ENCODE results near the gene MAP3K5.
"Not testable (repeated sequence)": the region's sequence is repeated elsewhere in the genome, so short reads cannot be mapped to it uniquely, and the experiment has no call there.

The MAP3K5 gene

DNA sequence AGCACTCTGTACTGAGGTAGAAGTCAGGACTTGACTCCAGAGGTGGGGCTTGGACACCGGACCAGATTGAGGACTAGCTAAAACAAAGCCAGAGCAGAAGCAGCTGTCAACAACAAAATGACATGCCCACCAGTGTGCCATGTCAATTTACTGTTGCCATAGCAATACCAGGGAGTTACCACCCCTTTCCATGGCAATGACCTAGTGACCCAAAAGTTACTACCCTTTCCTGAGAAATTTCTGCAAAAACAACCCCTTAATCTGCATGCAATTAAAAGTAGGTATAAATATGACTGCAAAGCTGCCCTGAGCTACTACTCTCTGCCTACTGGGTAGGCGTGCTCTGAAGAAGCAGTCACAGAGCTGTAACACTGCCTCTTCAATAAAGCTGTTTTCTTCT is 21.0 kb downstream of the MAP3K5 start:
- H3K27ac Mint-ChIP-seq = no peak overlapping the region
- H3K27me3 Mint-ChIP-seq = no peaks in the 10 kb centered on the region
- no peak overlapping the region for H3K4me3 Mint-ChIP-seq
- H3K9me3 Mint-ChIP-seq = peaks cover 5% of the 10 kb centered on the region
- peaks cover 48% of the 10 kb centered on the region for H3K4me1 Mint-ChIP-seq
- DNase-seq (ENCODE audit: low spot score in 2 of 2) (no peak), ATAC-seq (ENCODE audit: low read depth) (no peak)
- peaks cover 10% of the 10 kb centered on the region for H3K36me3 Mint-ChIP-seq

GRCh38 chr6:136769759-136770158 is 22.5 kb downstream of the MAP3K5 start:
- Mint-ChIP-seq H3K27ac (peak overlapping the region; percentile 88), H3K36me3 (peaks cover 10% of the 10 kb centered on the region), H3K4me1 (peaks cover 52% of the 10 kb centered on the region), H3K9me3 (peaks cover 5% of the 10 kb centered on the region), H3K27me3 (no peaks in the 10 kb centered on the region), H3K4me3 (no peak overlapping the region)
- DNase-seq (ENCODE audit: low spot score in 2 of 2) (no peak), ATAC-seq (ENCODE audit: low read depth) (no peak)

GRCh38 chr6:136769124-136769523 is 23.2 kb downstream of the MAP3K5 start:
- H3K27ac Mint-ChIP-seq = peak overlapping the region; percentile 88
- no peak for ATAC-seq (ENCODE audit: low read depth)
- peaks cover 53% of the 10 kb centered on the region for H3K4me1 Mint-ChIP-seq
- H3K27me3 Mint-ChIP-seq = no peaks in the 10 kb centered on the region
- peaks cover 5% of the 10 kb centered on the region for H3K9me3 Mint-ChIP-seq
- no peak overlapping the region for H3K4me3 Mint-ChIP-seq
- H3K36me3 Mint-ChIP-seq = peaks cover 10% of the 10 kb centered on the region
- no peak for DNase-seq (ENCODE audit: low spot score in 2 of 2)

DNA sequence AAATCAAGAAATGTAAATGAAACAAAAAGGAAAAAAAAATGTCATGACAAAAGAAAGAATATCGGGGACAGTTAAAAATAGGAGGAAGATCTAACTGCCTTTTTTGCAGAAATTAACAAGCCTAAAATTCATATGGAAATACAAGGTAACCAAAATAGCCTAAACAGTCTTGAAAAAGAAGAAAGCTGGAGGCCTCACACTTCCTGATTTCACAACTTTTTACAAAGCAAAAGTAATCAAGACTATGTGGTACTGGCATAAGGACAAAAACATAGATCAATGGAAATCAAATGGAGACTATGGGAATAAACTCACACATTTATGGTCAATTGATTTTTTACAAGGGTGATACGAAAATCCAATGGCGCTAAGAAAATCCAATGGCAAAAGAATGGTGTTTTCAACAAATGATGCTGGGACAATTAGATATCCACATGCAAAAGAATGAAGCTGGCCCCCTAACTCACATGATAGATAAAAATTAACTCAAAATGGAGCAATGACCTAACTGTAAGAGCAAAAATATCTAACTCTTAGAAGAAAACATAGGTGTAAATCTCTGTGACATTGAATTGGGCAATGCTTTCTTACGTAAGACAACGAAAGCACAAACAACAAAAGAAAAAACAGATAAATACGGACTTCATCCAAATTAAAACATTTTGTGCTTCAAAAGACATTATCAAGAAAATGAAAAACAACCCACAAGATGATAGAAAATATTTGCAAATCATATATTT is 24.5 kb downstream of the MAP3K5 start:
- Mint-ChIP-seq H3K27me3 (no peaks in the 10 kb centered on the region), H3K9me3 (peaks cover 3% of the 10 kb centered on the region), H3K4me1 (peaks cover 56% of the 10 kb centered on the region), H3K4me3 (peak overlapping the region; percentile 68), H3K36me3 (peaks cover 7% of the 10 kb centered on the region), H3K27ac (peak overlapping the region; percentile 71)
- ATAC-seq (ENCODE audit: low read depth) = no peak
- no peak for DNase-seq (ENCODE audit: low spot score in 2 of 2)

GRCh38 chr6:136767103-136767502 is 25.2 kb downstream of the MAP3K5 start:
- ATAC-seq (ENCODE audit: low read depth) (no peak), DNase-seq (ENCODE audit: low spot score in 2 of 2) (no peak)
- Mint-ChIP-seq H3K4me1 (peaks cover 58% of the 10 kb centered on the region), H3K4me3 (peak overlapping the region; percentile 68), H3K36me3 (peaks cover 7% of the 10 kb centered on the region), H3K9me3 (peaks cover 3% of the 10 kb centered on the region), H3K27ac (peak overlapping the region; percentile 71), H3K27me3 (no peaks in the 10 kb centered on the region)

DNA sequence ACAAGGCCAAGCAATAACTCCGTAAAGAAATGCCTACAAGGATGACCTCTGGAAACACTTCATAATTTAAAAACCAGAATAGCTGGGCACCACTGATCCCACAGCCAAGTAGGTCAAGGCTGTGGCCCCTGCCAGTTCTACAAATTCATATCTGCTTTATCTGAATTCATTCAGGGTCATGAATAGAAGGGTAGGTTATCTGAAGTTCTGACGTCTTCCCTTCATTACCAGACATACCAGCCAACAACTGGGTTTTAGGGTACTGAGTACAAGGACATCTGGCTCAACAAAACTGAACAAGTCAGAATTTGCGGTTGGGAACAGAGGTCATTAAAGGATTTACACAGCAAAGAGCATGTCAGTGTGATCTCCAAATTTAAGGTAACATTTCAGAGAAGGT is 26.0 kb downstream of the MAP3K5 start:
- Mint-ChIP-seq H3K4me3 (no peak overlapping the region), H3K4me1 (peaks cover 66% of the 10 kb centered on the region), H3K27me3 (no peaks in the 10 kb centered on the region), H3K27ac (peak overlapping the region; percentile 67), H3K36me3 (peaks cover 7% of the 10 kb centered on the region), H3K9me3 (peaks cover 3% of the 10 kb centered on the region)
- DNase-seq (ENCODE audit: low spot score in 2 of 2) (no peak), ATAC-seq (ENCODE audit: low read depth) (no peak)

- ATAC-seq (ENCODE audit: low read depth) (peak; percentile 83), DNase-seq (ENCODE audit: low spot score in 2 of 2) (peak in 1 of 2 donors; percentile 32)
- Mint-ChIP-seq H3K36me3 (peaks cover 7% of the 10 kb centered on the region), H3K27me3 (no peaks in the 10 kb centered on the region), H3K9me3 (peaks cover 3% of the 10 kb centered on the region), H3K4me3 (peak overlapping the region; percentile 66), H3K27ac (peak overlapping the region; percentile 67), H3K4me1 (peaks cover 70% of the 10 kb centered on the region)
Measured at GRCh38 chr6:136764517-136764993, 27.7 kb downstream of the MAP3K5 start.

GRCh38 chr6:136763716-136764516 is 28.4 kb downstream of the MAP3K5 start:
- Mint-ChIP-seq H3K27me3 (no peaks in the 10 kb centered on the region), H3K4me1 (peaks cover 64% of the 10 kb centered on the region), H3K9me3 (no peaks in the 10 kb centered on the region), H3K4me3 (peak overlapping the region; percentile 19), H3K36me3 (peaks cover 2% of the 10 kb centered on the region), H3K27ac (peak overlapping the region; percentile 67)
- DNase-seq (ENCODE audit: low spot score in 2 of 2) (no peak), ATAC-seq (ENCODE audit: low read depth) (peak; percentile 55)

- no peak for ATAC-seq (ENCODE audit: low read depth)
Measured at GRCh38 chr6:136763255-136763654, 29.0 kb downstream of the MAP3K5 start.

GRCh38 chr6:136762022-136762975 is 30.0 kb downstream of the MAP3K5 start:
- DNase-seq (ENCODE audit: low spot score in 2 of 2) (no peak), ATAC-seq (ENCODE audit: low read depth) (no peak)
- Mint-ChIP-seq H3K9me3 (no peaks in the 10 kb centered on the region), H3K27me3 (no peaks in the 10 kb centered on the region), H3K4me3 (peak overlapping the region; percentile 47), H3K27ac (peak overlapping the region; percentile 67), H3K36me3 (no peaks in the 10 kb centered on the region), H3K4me1 (peaks cover 53% of the 10 kb centered on the region)

More at GRCh38 chr6:136763255-136763654, 29.0 kb downstream of the MAP3K5 start:
- Mint-ChIP-seq H3K4me3 (peak overlapping the region; percentile 19), H3K4me1 (peaks cover 62% of the 10 kb centered on the region), H3K27ac (peak overlapping the region; percentile 67), H3K27me3 (no peaks in the 10 kb centered on the region), H3K9me3 (no peaks in the 10 kb centered on the region), H3K36me3 (peaks cover 1% of the 10 kb centered on the region)
- no peak for DNase-seq (ENCODE audit: low spot score in 2 of 2)

DNA sequence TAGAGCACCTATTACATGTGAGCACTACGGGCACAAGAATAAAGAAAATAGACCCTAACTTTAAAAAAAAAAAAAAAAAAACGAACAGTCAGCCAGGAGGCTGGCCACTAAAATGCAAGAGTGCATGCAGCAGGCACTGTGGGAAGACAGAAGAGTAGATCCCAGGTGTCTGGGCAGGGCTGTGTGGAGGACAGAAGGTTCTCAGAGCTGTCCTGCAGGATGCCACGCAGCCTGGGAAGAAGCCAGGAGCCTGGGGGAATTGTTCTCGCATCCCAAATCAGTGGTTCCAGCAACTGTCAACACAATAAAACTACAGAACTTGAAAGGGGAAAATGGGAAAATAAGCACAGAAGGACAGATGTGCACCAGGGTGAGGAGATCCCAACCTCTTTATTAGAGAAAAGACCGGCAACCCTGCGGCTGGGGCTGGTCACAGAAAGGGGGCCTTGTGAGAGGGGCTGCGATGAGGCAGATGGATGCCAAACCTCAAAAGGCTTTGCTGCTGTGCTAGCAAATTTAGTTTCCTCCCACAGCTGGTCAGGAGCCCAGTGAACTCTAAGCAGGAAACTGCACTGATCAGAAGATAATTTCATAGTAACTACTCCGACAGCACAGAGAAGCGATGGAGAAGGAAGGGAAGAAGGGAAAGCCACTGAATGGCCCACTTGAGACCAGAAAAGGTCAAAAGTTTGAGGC is 30.9 kb downstream of the MAP3K5 start:
- DNase-seq (ENCODE audit: low spot score in 2 of 2) (no peak), ATAC-seq (ENCODE audit: low read depth) (no peak)
- Mint-ChIP-seq H3K27me3 (no peaks in the 10 kb centered on the region), H3K27ac (peak overlapping the region; percentile 67), H3K4me1 (peaks cover 47% of the 10 kb centered on the region), H3K36me3 (peaks cover 2% of the 10 kb centered on the region), H3K4me3 (peak overlapping the region; percentile 47), H3K9me3 (no peaks in the 10 kb centered on the region)

GRCh38 chr6:136760781-136761180 is 31.5 kb downstream of the MAP3K5 start:
- not testable (repeated sequence) for H3K27me3 Mint-ChIP-seq; H3K36me3 Mint-ChIP-seq; DNase-seq (ENCODE audit: low spot score in 2 of 2); H3K9me3 Mint-ChIP-seq
- Mint-ChIP-seq H3K4me3 (peak overlapping the region; percentile 47), H3K4me1 (peaks cover 46% of the 10 kb centered on the region), H3K27ac (peak overlapping the region; percentile 67)
- peak; percentile 33 for ATAC-seq (ENCODE audit: low read depth)

DNA sequence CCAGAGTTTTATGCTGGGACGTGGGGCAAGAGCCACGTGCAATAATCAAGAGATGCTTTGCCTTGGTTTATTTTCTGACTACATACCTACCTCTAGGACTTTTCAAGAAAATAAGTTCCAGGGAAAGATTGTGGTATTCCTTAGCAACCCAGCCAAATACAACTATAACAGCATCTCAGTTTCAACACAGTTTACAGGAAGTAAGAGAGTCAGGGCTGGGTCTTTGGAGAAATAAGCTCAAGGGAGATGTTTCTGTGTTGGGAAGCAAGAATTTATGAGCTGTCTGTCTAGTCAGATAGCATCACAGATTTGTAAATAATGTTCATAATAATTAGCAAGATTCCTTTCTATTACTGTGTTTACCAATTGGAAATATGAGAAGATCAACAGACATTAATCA is 35.1 kb downstream of the MAP3K5 start:
- Mint-ChIP-seq H3K4me1 (peaks cover 26% of the 10 kb centered on the region), H3K9me3 (no peaks in the 10 kb centered on the region), H3K36me3 (peaks cover 4% of the 10 kb centered on the region), H3K4me3 (no peak overlapping the region), H3K27ac (no peak overlapping the region), H3K27me3 (no peaks in the 10 kb centered on the region)
- DNase-seq (ENCODE audit: low spot score in 2 of 2) (no peak), ATAC-seq (ENCODE audit: low read depth) (no peak)
